OCI-LY3 (cell line): ENCODE data around the gene UNC93B1.

Source experiments
- H2AFZ ChIP-seq: fragments of 200-600, 300-600 bp; shearing (Covaris generic); 2 replicates; pipeline ENCODE4 v1.6.0; 2014; ENCODE audit warnings: antibody characterized with exemption, low read depth, low read length
- H3K27ac ChIP-seq: fragments of 200-600, 300-600 bp; sonication (generic); 2 replicates; pipeline ENCODE4 v1.5.1; 2014; ENCODE audit warnings: mild to moderate bottlenecking, low read length, moderate library complexity, mixed read lengths
- H3K27me3 ChIP-seq: fragments of 200-600, 300-600 bp; sonication (generic); 2 replicates; pipeline ENCODE4 v1.6.1; 2014; ENCODE audit warnings: low read depth, low read length, mixed read lengths
- H3K36me3 ChIP-seq: fragments of 200-600, 300-600 bp; sonication (generic); replicated peaks from 2 replicates; pipeline ENCODE3; 2014; ENCODE audit warnings: low read depth, low read length, mixed read lengths
- H3K4me1 ChIP-seq: fragments of 300-600, 200-600 bp; sonication (generic); 2 replicates; pipeline ENCODE4 v1.6.1; 2014; ENCODE audit warnings: low read length, mixed read lengths
- H3K4me2 ChIP-seq: fragments of 200-600, 300-600 bp; sonication (generic); 2 replicates; pipeline ENCODE4 v1.6.1; 2014; ENCODE audit warnings: low read length, mixed read lengths
- H3K4me3 ChIP-seq: fragments of 300-600, 200-600 bp; sonication (generic); 2 replicates; pipeline ENCODE4 v1.5.1; 2014; ENCODE audit warnings: antibody characterized with exemption, mild to moderate bottlenecking, low read length, moderate library complexity
- H3K79me2 ChIP-seq: fragments of 300-600, 200-600 bp; shearing (Covaris generic); 2 replicates; pipeline ENCODE4 v1.6.1; 2014; ENCODE audit warnings: mild to moderate bottlenecking, low read length, mixed read lengths
- H3K9ac ChIP-seq: fragments of 300-600, 200-600 bp; shearing (Covaris generic); 2 replicates; pipeline ENCODE4 v1.6.0; 2014; ENCODE audit warnings: mild to moderate bottlenecking, low read length, moderate library complexity
- H3K9me3 ChIP-seq: fragments of 200-600, 300-600 bp; shearing (Covaris generic); 2 replicates; pipeline ENCODE4 v1.6.1; 2014; ENCODE audit warnings: low read length, mixed read lengths; ENCODE audit not compliant: insufficient read depth
- H4K20me1 ChIP-seq: fragments of 200-600, 300-600 bp; sonication (generic); 2 replicates; pipeline ENCODE4 v1.6.1; 2016; ENCODE audit warnings: low read length, mixed read lengths; ENCODE audit not compliant: insufficient read depth
- CTCF ChIP-seq: fragments of 200-600, 300-600 bp; sonication (generic); IDR thresholded peaks from 2 replicates; pipeline ENCODE4 v1.5.1; 2014; ENCODE audit warnings: antibody characterized with exemption, low read length, low read depth
- EZH2phosphoT487 ChIP-seq: fragments of 200-600 bp; shearing (Covaris generic); IDR thresholded peaks from 2 replicates; pipeline ENCODE4 v1.6.1; 2018; ENCODE audit warnings: antibody characterized with exemption, mixed run types, low read depth

UNC93B1 gene

GRCh38 chr11:68003846-68004550 lies at the start of gene UNC93B1:
UNC93B1 (minus strand) TSS chr11:68004097; CDS start chr11:68004043, 54 bp downstream.
- peaks cover 47% of the 10 kb centered on the region for H3K4me1 ChIP-seq
- H3K27ac ChIP-seq = peak within 1 kb of the TSS; percentile 91
- TF ChIP-seq EZH2phosphoT487 (no peak), CTCF (no peak)
- peak within 1 kb of the TSS; percentile 88 for H3K4me2 ChIP-seq
- H3K79me2 ChIP-seq = peaks cover 49% of the 10 kb centered on the region
- peaks cover 32% of the 10 kb centered on the region for H3K36me3 ChIP-seq
- H3K9ac ChIP-seq = peak within 1 kb of the TSS; percentile 83
- no peaks in the 10 kb centered on the region for H3K27me3 ChIP-seq
- peak within 1 kb of the TSS; percentile 88 for H3K4me3 ChIP-seq
- H2AFZ ChIP-seq = no peak within 1 kb of the TSS
- peaks cover 5% of the 10 kb centered on the region; the same call in 1 of the 2 replicates for H4K20me1 ChIP-seq
- H3K9me3 ChIP-seq = no peaks in the 10 kb centered on the region

GRCh38 chr11:68053117-68053516 lies 49.2 kb upstream of the UNC93B1 start:
- Histone ChIP-seq H3K9me3 (no peaks in the 10 kb centered on the region), H4K20me1 (peaks cover 8% of the 10 kb centered on the region), H2AFZ (no peak overlapping the region), H3K9ac (no peak overlapping the region), H3K79me2 (no peaks in the 10 kb centered on the region), H3K36me3 (peaks cover 56% of the 10 kb centered on the region), H3K4me1 (no peaks in the 10 kb centered on the region), H3K4me3 (no peak overlapping the region), H3K4me2 (no peak overlapping the region), H3K27ac (peak overlapping the region; percentile 14; the same call in 1 of the 2 replicates), H3K27me3 (no peaks in the 10 kb centered on the region)
- TF ChIP-seq CTCF = no peak
- no peak for TF ChIP-seq EZH2phosphoT487

GRCh38 chr11:68052137-68052873 lies 48.4 kb upstream of the UNC93B1 start:
- peaks cover 54% of the 10 kb centered on the region for H3K36me3 ChIP-seq
- no peaks in the 10 kb centered on the region for H3K9me3 ChIP-seq
- H3K27me3 ChIP-seq = no peaks in the 10 kb centered on the region
- no peak overlapping the region for H2AFZ ChIP-seq
- TF ChIP-seq CTCF (no peak), EZH2phosphoT487 (no peak)
- H3K4me1 ChIP-seq = no peaks in the 10 kb centered on the region
- H3K9ac ChIP-seq = no peak overlapping the region
- H3K4me3 ChIP-seq = no peak overlapping the region
- no peak overlapping the region for H3K4me2 ChIP-seq
- H4K20me1 ChIP-seq = peaks cover 8% of the 10 kb centered on the region
- no peaks in the 10 kb centered on the region for H3K79me2 ChIP-seq
- H3K27ac ChIP-seq = no peak overlapping the region
